Epithelial cell of prostate (primary cell): ENCODE measurements around the gene TBC1D32.
"Not testable (repeated sequence)": the region's sequence is repeated elsewhere in the genome, so short reads cannot be mapped to it uniquely, and the experiment has no call there.

Experiments
- DNase-seq: peaks from one replicate; pipeline ENCODE4 v3.0.0-alpha.2; 2011; ENCODE audit warnings: low read depth, low spot score
- H3K27ac ChIP-seq: fragments of 450-650 bp; 2 replicates; pipeline ENCODE4 v1.5.1; 2017; ENCODE audit warnings: mild to moderate bottlenecking

The TBC1D32 gene

GRCh38 chr6:121143476-121143875 is 190.8 kb downstream of the TBC1D32 start:
- no peak for DNase-seq
- no peak overlapping the region for H3K27ac ChIP-seq

- no peak overlapping the region for H3K27ac ChIP-seq
- no peak for DNase-seq
Measured at GRCh38 chr6:121142093-121142492, 192.2 kb downstream of the TBC1D32 start.

GRCh38 chr6:121135425-121135824 is 198.9 kb downstream of the TBC1D32 start:
- no peak for DNase-seq
- H3K27ac ChIP-seq = no peak overlapping the region

- no peak for DNase-seq
- H3K27ac ChIP-seq = no peak overlapping the region
Measured at GRCh38 chr6:121134922-121135321, 199.4 kb downstream of the TBC1D32 start.

- no peak overlapping the region for H3K27ac ChIP-seq
- no peak for DNase-seq
Measured at GRCh38 chr6:121124600-121124999, 209.7 kb downstream of the TBC1D32 start.

GRCh38 chr6:121112356-121112755 is 221.9 kb downstream of the TBC1D32 start:
- no peak overlapping the region for H3K27ac ChIP-seq
- no peak for DNase-seq

- no peak for DNase-seq
- no peak overlapping the region for H3K27ac ChIP-seq
Measured at GRCh38 chr6:121110733-121111132, 223.5 kb downstream of the TBC1D32 start.

GRCh38 chr6:121106962-121107361 is 227.3 kb downstream of the TBC1D32 start:
- H3K27ac ChIP-seq = no peak overlapping the region
- no peak for DNase-seq

GRCh38 chr6:121105461-121105860 is 228.8 kb downstream of the TBC1D32 start:
- DNase-seq = no peak
- H3K27ac ChIP-seq = no peak overlapping the region

- H3K27ac ChIP-seq = no peak overlapping the region
- DNase-seq = no peak
Measured at GRCh38 chr6:121093928-121094327, 240.4 kb downstream of the TBC1D32 start.

GRCh38 chr6:121090492-121090891 is 243.8 kb downstream of the TBC1D32 start:
- no peak overlapping the region for H3K27ac ChIP-seq
- DNase-seq = no peak

GRCh38 chr6:121086876-121087275 is 247.4 kb downstream of the TBC1D32 start:
- no peak overlapping the region for H3K27ac ChIP-seq
- DNase-seq = no peak

- H3K27ac ChIP-seq = no peak overlapping the region
- no peak for DNase-seq
Measured at GRCh38 chr6:121076119-121076518, 258.2 kb downstream of the TBC1D32 start.

GRCh38 chr6:121068749-121069148 is 265.5 kb downstream of the TBC1D32 start:
- H3K27ac ChIP-seq, DNase-seq: not testable (repeated sequence)

- no peak overlapping the region for H3K27ac ChIP-seq
- no peak for DNase-seq
Measured at GRCh38 chr6:121067381-121067780, 266.9 kb downstream of the TBC1D32 start.

- no peak for DNase-seq
- no peak overlapping the region for H3K27ac ChIP-seq
Measured at GRCh38 chr6:121064345-121064744, 269.9 kb downstream of the TBC1D32 start.

GRCh38 chr6:121055572-121056163 is 278.6 kb downstream of the TBC1D32 start:
- DNase-seq = no peak

GRCh38 chr6:121048593-121048992 is 285.7 kb downstream of the TBC1D32 start:
- not testable (repeated sequence) for DNase-seq
- peak overlapping the region; percentile 23 for H3K27ac ChIP-seq

More at GRCh38 chr6:121055572-121056163, 278.6 kb downstream of the TBC1D32 start:
- no peak overlapping the region for H3K27ac ChIP-seq

- not testable (repeated sequence) for H3K27ac ChIP-seq, DNase-seq
Measured at GRCh38 chr6:121044905-121045304, 289.4 kb downstream of the TBC1D32 start.

- DNase-seq = not testable (repeated sequence)
Measured at GRCh38 chr6:121043706-121044105, 290.6 kb downstream of the TBC1D32 start.

GRCh38 chr6:121043211-121043610 is 291.1 kb downstream of the TBC1D32 start:
- not testable (repeated sequence) for DNase-seq, H3K27ac ChIP-seq

More at GRCh38 chr6:121043706-121044105, 290.6 kb downstream of the TBC1D32 start:
- H3K27ac ChIP-seq = not testable (repeated sequence)

- H3K27ac ChIP-seq = no peak overlapping the region
- DNase-seq = no peak
Measured at GRCh38 chr6:121042766-121043165, 291.5 kb downstream of the TBC1D32 start.
